Activated CD4-positive, CD25-positive, alpha-beta regulatory T cell treated with anti-CD3 and anti-CD28 coated beads, Interleukin-2, amount 50 U/mL, for 72 hours (primary cell): ENCODE measurements around the gene HNRNPM.
A peak's percentile ranks its signal among the peaks of the same experiment; 100 is the strongest.
"Not testable (repeated sequence)": the region's sequence is repeated elsewhere in the genome, so short reads cannot be mapped to it uniquely, and the experiment has no call there.

Source experiments
- DNase-seq: peaks from one replicate; pipeline ENCODE4 v3.0.0; 2021

The HNRNPM gene, protein sequence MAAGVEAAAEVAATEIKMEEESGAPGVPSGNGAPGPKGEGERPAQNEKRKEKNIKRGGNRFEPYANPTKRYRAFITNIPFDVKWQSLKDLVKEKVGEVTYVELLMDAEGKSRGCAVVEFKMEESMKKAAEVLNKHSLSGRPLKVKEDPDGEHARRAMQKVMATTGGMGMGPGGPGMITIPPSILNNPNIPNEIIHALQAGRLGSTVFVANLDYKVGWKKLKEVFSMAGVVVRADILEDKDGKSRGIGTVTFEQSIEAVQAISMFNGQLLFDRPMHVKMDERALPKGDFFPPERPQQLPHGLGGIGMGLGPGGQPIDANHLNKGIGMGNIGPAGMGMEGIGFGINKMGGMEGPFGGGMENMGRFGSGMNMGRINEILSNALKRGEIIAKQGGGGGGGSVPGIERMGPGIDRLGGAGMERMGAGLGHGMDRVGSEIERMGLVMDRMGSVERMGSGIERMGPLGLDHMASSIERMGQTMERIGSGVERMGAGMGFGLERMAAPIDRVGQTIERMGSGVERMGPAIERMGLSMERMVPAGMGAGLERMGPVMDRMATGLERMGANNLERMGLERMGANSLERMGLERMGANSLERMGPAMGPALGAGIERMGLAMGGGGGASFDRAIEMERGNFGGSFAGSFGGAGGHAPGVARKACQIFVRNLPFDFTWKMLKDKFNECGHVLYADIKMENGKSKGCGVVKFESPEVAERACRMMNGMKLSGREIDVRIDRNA

DNA sequence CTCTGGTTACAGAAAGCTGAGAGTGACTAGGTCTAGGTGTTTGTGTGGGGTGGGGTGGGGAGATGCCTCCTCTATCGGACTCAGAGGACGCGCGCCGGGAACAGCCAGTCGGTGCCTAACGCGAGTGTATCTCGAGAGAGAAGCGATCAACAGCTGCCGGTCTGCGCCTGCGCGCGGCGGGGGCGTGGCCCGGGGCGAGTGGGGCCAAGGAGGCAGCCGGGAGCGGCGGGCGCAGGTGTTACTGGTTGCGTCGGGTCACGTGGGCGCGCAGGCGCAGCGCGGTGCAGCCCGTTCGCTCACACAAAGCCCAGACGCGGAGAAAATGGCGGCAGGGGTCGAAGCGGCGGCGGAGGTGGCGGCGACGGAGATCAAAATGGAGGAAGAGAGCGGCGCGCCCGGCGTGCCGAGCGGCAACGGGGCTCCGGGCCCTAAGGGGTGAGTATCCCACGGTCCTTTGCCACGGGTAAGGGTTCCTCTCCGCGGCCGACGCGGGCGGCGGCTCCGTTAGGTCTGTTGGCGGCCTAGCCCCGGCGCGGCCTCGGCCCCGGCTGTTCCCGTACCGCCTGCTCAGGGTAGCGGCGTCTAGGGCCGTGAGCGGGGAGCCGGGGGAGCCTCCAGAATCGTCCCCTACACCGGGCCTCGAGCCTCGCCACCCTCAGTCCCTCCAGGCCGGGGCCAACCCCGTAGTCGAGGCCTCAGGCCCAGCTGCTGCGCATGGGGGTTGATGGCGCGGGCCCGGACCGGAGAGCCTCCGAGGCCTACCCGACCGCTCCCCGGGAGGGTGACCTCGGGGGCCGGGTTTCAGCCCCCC is at the start of gene HNRNPM:
Gene HNRNPM (plus strand): TSS at position 299 of the 811 bp plus-strand sequence. CDS start 24 bp downstream, at position 323.
- DNase-seq: peak; percentile 100

DNA sequence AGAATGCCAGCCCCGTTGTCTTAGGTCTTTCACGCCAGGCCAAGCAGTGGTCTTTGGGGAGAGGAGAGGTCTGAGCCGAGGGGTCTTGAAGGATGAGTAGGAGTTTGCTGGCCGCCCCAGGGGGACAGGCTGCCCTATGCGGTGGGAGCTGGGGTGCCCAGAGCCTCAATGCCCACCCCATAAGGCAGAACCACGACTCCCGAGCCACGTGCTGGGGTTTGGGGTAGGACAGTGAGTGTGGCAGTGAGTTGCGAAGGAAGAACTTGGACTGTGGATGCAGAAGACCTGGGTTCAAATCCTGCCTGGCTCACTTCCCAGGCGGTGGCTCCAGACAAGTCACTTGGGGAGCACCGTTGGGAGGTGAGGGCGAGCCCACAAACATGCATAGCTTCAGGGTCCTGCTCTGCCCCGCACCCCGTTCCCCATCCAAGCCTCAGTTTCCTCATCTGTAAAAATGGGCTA is 49.1 kb upstream of the HNRNPM start:
- DNase-seq: no peak

DNA sequence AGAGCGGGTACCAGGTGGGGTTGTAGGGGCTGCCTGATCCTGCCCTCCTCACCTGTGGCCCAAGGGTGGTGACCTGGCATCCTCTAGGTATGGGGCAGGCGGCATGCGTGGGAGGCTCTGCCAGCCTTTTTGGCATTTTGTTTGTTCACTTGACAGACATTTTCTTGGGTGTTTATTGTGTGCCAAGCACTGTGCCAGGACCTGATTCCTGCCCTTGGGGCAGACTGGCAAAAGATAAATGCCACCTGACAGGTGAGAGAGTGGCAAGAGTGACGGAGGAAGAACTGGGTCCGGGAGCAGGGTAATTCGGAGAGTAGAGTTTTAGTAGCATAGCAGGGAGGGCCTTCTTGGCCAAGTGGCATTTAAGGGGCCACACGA is 48.6 kb upstream of the HNRNPM start:
- DNase-seq: no peak

DNA sequence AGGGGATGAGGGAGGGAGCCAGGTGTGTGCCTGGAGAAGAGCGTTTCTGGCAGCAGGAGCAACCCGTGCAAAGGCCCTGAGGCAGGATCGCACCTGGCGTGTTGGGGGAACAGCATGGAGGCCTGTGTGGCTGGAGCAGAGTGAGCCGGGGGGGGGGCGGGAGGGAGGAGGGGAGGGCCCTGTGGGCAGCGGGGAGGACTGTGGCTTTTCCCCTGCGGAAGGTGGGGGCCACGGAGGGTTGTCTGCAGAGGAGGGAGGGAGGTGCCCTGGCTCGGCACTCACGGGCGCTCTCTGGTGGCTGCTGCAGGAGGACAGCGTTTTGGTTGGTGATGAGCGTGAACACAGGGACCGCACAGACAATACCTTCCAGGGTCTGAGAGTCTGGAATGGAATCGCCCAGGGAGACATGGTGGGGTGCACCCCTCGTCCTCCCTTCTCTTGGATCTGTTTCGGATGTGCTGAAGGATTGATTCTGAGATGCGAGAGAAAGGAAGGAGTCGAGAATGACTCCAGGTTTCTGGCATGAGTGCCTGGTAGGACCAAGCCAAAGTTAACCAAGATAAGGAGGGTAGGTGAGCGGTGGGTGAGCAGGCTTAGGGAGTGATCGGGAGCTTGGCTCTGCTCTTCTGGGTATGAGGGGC is 48.1 kb upstream of the HNRNPM start:
- peak; percentile 76 for DNase-seq

DNA sequence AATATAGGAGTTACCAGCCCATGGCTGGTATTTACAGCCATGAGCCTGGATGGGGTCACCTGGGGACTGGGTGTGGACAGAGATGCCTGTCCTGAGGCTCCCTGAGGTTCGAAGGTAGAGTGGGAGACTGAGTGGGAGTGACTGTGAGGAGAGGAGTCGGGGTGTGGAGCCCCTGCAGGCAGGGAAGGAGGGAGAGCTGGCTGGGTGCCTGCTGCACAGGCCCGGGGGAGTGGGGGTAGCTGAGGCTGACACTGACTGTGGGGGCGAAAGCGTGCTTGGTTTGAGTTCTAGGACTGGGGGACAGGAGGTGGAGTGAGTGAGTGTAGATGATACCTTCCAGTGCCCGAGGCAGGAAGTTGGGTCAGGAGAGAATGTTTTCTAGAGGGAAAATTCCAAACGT is 47.5 kb upstream of the HNRNPM start:
- DNase-seq: no peak

DNA sequence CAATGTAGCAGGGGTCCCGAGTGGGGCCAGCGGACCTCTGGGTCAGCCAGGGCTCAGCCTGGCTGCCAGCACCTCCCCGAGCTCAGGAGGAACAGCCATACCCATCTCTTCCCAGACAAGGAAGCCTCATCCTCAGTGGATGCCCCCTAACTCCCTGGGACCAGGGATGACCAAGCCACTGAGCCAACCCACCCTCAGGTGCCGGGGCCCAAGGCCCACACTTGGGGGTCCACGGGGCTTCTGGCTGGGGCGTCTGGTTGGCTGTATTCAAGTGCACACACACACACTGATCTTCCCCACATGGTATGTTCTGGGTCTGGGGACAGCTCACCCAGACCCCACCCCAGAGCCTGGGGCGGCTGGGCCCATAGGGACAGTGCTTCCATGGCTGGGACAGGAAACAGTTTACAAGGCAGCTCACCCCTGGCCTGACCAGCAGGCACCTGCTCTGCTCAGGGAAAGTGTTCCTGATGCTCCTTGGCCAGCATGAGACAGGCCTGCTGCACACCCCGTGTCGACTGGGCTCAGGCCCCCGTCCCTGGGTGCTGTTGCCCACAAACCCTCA is 46.9 kb upstream of the HNRNPM start:
- no peak for DNase-seq

DNA sequence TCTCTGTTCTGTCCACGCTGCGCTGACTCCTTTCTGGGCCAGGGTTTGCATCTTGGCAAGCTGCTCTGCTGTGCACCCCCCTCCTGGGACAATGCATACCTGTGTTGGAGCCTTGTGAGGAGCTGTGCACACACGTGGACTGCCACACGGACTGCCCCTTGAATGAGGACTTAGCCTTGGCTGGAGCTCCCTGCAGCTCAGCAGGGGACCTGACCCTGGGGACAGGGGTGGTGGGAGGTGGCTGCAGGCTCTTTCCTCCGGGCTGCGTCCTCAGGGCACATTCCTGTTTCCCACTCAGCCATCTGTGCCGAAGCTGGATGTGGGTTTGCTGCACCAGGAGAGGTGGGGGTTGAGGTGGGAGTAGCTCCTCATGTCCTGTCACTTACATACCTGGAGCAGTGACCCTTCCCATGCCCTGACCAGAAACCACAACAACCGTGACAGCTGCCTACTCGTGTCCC is 46.4 kb upstream of the HNRNPM start:
- DNase-seq: no peak

DNA sequence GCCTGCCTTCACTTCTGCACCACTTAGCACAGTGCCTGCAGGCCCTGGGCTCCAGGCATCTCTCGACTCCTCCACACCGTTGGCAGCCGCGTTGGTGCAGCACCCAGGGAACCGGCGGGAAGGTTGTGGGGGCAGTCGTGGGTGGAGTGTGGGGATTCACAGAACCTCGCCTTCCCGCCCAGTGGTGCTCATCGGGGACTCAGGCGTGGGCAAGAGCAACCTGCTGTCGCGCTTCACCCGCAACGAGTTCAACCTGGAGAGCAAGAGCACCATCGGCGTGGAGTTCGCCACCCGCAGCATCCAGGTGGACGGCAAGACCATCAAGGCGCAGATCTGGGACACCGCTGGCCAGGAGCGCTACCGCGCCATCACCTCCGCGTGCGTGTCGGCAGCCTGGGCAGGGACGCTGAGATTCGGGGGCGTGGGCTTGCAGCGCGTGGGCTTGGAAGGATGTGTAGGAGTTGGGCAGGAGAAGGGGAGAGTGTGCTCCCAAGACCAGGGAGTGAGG is 45.0 kb upstream of the HNRNPM start:
- no peak for DNase-seq

DNA sequence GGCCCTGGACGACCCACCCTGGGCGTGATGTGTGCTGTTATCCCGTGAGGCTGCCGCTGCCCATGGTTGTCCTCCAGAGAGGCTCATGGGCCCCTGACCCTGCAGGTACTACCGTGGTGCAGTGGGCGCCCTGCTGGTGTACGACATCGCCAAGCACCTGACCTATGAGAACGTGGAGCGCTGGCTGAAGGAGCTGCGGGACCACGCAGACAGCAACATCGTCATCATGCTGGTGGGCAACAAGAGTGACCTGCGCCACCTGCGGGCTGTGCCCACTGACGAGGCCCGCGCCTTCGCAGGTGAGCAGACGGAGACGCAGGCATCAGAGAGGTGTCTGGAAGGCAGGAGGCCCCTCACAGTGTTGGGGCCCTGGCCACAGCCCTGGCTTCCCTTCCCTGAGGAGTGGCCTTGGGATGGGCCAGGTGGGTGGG is 42.8 kb upstream of the HNRNPM start:
- no peak for DNase-seq

DNA sequence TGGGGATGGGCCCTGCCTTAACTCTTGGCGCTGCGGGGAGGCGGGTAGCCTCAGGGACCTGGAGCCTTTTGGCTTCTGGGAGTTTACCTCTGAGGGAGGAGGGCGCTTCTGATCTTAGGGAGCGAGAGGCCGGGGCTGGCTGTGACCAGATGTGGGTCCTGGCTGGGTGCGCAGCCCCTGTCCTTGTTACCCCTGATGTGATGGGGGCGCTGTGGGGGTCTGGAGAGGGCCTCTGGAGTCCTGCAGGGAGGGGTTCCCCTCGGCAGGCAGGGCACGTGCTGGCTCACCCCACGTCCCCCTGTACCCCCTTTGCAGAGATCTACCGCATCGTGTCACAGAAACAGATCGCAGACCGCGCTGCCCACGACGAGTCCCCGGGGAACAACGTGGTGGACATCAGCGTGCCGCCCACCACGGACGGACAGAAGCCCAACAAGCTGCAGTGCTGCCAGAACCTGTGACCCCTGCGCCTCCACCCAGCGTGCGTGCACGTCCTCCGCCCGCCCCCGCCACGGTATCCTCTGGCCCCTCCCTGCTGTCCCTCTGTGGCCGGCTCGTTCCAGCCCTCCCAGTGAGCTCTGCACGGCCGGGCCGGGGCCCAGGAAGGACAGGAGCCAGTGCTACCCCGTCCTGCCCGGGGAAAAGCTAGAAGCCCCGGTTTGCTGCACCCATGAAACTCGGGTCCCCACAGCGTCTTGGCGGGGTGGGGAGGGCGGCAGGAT is 41.5 kb upstream of the HNRNPM start:
- no peak for DNase-seq

DNA sequence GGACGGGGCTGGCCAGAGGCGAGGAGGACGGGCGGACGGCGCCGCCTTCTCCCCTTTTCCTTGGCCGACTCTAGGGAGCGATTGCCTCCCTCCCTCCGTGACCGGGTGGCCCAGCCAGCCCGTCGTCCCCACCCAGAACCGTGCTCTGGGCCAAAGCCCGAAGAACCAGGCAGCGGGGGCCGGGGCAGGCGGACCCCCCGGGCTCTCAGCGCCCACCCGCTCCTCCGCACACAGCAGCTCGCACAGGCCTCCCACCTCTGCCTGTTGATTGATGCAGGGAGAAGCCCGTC is 41.0 kb upstream of the HNRNPM start:
- no peak for DNase-seq

DNA sequence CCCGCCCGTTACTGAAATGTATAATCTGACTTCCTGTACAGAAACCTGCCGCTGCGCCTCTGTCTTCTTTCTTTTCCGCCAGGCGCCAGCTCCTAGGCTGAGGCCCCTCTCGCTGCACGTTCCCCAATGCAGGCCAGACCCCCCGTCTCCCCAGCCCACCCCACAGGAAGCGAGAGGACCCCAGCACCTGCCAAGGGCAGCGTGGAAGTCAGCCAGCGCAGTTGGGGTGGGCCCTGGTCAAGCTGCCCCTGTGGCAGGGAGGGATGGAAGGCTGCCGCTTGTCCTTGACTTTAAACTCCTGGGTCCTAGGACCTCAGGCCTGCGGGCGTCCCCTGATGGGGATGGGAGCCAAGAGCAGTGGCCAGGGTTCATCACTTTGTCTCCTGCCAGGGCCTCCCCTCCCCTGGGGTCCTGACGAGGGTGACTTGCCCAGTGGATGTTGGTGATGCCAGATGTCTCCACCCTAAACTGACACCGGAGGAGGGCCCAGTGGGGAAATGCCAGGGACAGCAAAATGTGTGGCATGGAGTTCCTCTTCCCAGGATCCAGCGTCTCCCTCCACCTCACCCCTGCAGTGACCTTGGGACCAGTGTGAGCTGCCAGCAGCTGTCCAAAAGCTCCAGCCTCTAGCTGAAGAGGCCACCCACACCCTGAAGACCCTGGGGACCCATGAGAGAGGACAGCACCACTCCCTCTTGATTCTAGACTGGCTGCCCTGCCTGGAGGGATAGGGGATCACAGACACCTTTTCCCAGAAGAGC is 40.2 kb upstream of the HNRNPM start:
- DNase-seq: no peak

DNA sequence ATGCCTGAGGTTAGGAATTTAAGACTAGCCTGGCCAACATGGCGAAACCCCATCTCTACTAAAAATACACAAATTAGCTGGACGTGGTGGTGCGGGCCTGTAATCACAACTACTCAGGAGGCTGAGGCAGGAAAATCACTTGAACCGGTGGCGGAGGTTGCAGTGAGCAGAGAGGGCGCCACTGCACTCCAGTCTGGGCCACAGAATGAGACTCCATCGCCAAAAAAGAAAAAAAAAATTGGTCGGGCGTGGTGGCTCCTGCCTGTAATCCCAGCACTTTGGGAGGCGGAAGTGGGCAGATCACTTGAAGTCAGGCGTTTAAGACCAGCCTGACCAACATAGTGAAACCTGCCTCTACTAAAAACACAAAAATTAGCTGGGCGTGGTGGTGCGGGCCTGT is 34.1 kb upstream of the HNRNPM start:
- not testable (repeated sequence) for DNase-seq

DNA sequence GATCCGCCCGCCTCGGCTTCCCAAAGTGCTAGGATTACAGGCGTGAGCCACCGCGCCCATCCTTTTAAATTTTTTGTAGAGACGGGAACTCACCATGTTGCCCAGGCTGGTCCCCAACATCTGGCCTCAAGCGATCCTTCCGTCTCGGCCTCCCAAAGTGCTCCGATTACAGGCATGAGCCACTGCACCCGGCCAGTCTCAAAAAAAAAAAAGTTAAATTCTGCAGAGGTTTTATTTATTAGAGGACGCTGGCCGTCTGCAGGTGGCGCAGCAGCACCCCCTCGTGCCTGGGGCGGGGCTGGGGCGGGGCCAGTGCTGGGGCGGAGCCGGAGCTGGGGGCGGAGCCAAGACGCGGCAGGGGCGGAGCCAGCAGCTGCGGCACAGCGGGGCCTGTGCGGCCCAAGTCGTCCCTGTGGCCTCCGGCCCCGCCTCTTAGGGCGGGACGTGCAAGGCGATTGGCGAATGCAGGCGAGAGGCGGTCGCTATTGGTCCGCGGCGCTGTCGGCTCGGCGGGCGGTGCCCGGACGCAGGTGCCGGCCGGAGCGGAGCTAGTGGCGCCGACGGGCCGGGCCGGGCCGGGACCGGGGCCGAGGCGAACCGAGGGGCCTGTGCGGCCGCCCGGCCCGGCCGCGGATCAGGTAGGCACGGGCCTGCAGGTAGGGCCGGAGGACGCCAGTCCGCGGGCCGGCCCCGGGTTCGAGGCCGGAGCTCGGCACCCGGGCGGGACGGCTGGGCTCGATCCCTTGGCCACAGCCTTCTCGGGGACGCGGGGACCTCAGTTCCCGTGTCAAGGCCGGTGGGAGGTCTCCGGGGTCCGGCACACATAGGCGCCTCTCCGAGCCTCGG is 31.8 kb upstream of the HNRNPM start, which contains the start of gene MARCHF2:
Gene MARCHF2 (plus strand): TSS at position 523 of the 846 bp plus-strand sequence. CDS start 8,536 bp downstream, outside the sequence.
- DNase-seq: peak; percentile 96

DNA sequence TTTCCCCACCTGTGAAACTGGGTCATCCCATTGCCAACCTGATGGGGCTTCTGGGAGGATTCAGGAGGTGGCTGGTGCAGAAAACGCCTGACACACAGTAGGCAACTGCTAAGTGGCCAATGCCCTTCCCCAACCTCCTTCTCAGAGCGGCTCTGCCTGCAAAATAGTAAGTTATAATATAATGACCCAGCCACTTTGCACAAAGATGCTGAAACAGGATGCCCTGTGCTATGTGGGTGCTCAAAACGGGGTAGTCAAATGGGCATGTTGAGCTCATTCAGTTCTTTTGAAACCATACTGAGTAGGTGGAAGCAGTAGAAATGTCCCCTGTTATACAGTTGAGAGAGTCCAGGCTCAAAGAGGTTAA is 31.2 kb upstream of the HNRNPM start:
- DNase-seq: no peak

DNA sequence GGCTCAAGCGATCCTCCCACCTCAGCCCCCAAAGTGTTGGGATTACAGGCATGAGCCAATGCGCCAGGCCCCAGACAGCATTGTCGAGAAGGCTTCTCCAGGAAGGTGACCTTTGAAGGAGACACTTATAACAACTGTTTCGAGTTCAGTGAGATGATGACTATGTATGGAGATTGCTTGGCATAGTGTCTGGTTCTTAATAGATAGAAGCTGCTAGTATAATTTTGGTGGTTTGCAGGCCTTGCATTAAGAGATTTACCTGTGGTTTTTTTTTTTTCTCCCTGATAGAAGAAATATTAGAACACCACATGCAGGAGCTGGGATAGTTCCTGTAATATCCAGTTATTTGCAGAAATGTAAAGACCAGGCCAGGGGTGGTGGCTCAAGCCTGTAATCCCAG is 28.0 kb upstream of the HNRNPM start:
- no peak for DNase-seq

DNA sequence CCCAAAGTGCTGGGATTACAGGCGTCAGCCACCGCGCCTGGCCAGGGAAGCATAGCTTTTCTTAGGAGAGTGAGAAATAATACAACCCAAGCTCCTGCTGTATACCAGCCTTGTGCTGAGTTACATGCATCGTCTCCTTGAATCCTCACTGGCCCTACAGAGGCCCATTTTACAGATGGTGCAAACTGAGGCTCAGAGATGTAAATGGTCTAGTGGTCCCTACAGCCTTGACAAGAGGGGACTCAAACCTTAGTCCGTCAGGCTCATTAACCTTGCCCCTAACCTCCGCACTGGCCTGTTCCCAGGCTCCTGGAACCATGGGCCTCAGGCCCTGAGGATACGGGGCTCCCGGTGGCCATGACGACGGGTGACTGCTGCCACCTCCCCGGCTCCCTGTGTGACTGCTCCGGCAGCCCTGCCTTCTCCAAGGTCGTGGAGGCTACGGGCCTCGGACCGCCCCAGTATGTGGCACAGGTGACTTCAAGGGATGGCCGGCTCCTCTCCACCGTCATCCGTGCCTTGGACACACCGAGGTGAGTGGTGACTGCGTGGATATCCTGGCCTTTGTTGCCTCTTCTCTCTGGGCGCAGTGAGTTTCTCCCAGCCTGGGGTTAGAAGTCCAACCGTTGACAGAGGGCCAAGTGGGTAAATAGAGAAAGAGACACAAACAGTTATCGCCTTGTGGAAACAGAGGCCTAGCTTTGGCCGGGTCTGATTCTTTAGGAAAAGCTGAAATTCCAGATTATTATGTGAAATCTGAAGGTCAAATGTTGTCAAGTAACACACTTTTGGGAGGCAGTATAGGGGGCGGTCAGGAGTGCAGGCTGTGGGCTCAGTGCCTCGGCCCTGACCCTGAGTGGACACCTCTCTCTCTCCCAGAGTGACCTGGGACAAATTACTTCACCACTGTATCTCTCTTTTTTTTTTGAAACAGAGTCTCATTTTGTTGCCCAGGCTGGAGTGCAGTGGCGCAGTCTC is 23.0 kb upstream of the HNRNPM start:
- DNase-seq: no peak

DNA sequence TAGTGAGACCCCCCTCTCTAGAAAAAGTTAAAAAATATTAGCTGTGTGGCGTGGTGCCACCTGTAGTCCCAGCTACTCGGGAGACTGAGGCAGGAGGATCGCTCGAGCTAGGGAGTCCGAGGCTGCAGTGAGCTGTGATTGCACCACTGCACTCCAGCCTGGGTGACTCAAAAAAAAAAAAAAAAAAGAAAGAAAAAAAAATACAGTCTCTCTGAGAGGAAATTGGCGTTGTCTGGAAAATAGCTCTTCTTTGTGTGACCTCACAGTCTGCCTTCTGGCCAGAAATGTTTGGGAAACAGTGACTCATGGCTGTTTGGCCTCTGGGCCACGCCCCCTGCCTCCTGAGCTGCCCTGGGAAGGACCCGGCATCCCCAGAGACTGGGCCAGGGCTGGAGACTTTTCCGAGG is 21.0 kb upstream of the HNRNPM start:
- no peak for DNase-seq

DNA sequence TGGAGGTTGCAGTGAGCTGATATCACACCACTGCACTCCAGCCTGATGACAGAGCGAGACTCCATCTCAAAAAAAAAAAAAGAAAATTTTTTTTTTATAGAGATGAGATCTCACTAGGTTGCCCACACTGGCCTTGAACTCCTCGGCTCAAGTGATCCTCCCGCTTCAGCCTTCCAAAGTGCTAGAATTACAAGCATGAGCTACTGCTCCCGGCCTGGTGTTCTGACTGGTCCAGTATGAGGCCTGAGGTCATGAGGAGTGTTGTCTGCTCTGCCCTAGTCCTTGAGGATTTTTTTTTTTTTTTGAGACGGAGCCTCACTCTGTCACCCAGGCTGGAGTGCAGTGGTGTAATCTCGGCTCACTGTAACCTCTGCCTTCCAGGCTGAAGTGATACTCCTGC is 19.4 kb upstream of the HNRNPM start:
- not testable (repeated sequence) for DNase-seq
